Measurements from ENCODE around the gene ZNF189.

The ZNF189 gene

GRCh38 chr9:101398068-101398929, at the start of gene ZNF189, which contains the start of gene MRPL50:
TSS of gene ZNF189 (plus strand) at chr9:101398851. CDS start at chr9:101399157, 306 bp downstream.
TSS of gene MRPL50 (minus strand) at chr9:101398618. CDS start at chr9:101398592, 26 bp downstream.
- peak; percentile 99 for DNase-seq

- no peak for DNase-seq
These were observed 48.4 kb upstream of the ZNF189 start for GRCh38 chr9:101350285-101350684.

GRCh38 chr9:101352892-101353463, 45.7 kb upstream of the ZNF189 start:
- no peak for DNase-seq

- DNase-seq = no peak
These were observed 45.0 kb upstream of the ZNF189 start for GRCh38 chr9:101353683-101354082.

GRCh38 chr9:101354143-101354764, 44.4 kb upstream of the ZNF189 start:
- no peak for DNase-seq

- DNase-seq = no peak
These were observed 43.6 kb upstream of the ZNF189 start for GRCh38 chr9:101354765-101355708.

- DNase-seq = no peak
These were observed 42.0 kb upstream of the ZNF189 start for GRCh38 chr9:101356619-101357018.

- no peak for DNase-seq
These were observed 39.0 kb upstream of the ZNF189 start for GRCh38 chr9:101359679-101360078.

- DNase-seq = no peak
These were observed 38.0 kb upstream of the ZNF189 start for GRCh38 chr9:101360647-101361046.

- DNase-seq = no peak
These were observed 36.2 kb upstream of the ZNF189 start for GRCh38 chr9:101362450-101362849.

- no peak for DNase-seq
These were observed 33.5 kb upstream of the ZNF189 start for GRCh38 chr9:101365181-101365580.

- no peak for DNase-seq
These were observed 32.5 kb upstream of the ZNF189 start for GRCh38 chr9:101366038-101366756.

- no peak for DNase-seq
These were observed 31.3 kb upstream of the ZNF189 start for GRCh38 chr9:101367323-101367722.

- no peak for DNase-seq
These were observed 29.4 kb upstream of the ZNF189 start for GRCh38 chr9:101369286-101369685.

GRCh38 chr9:101369884-101370531, 28.6 kb upstream of the ZNF189 start:
- no peak for DNase-seq

- DNase-seq = no peak
These were observed 26.8 kb upstream of the ZNF189 start for GRCh38 chr9:101371813-101372212.

- DNase-seq = no peak
These were observed 26.1 kb upstream of the ZNF189 start for GRCh38 chr9:101372327-101373118.

- DNase-seq = no peak
These were observed 23.1 kb upstream of the ZNF189 start for GRCh38 chr9:101375546-101375945.

GRCh38 chr9:101376111-101376848, 22.4 kb upstream of the ZNF189 start:
- DNase-seq = no peak

- no peak for DNase-seq
These were observed 18.4 kb upstream of the ZNF189 start for GRCh38 chr9:101380295-101380694.

Data from midbrain (tissue), 1 donor.